Neural cell (in vitro differentiated cells): ENCODE data around the gene C3orf70. TPM values are rescaled to one million over a fixed set of nuclear protein-coding genes. Genes with fewer than 3 reads are reported as not detected.

Experiments used
- H2AFZ ChIP-seq: fragments of 200-600, 300-800 bp; sonication (generic), shearing (Covaris generic); 2 replicates; pipeline ENCODE4 v1.6.0; 2014; ENCODE audit warnings: low read depth, mild to moderate bottlenecking, antibody characterized with exemption, low read length, moderate library complexity
- H3F3A ChIP-seq: fragments of 200-600 bp; shearing (Covaris generic); 2 replicates; pipeline ENCODE4 v1.6.1; 2016; ENCODE audit warnings: mild to moderate bottlenecking, moderate library complexity, mixed read lengths, antibody characterized with exemption, low read length; ENCODE audit not compliant: insufficient read depth, poor library complexity, severe bottlenecking
- H3K27ac ChIP-seq: fragments of 200-600, 300-800 bp; sonication (generic), shearing (Covaris generic); 2 replicates; pipeline ENCODE4 v1.5.1; 2014; ENCODE audit warnings: mild to moderate bottlenecking, low read length, moderate library complexity
- H3K27me3 ChIP-seq: fragments of 300-800, 200-600 bp; sonication (generic), shearing (Covaris generic); 2 replicates; pipeline ENCODE4 v1.6.0; 2014; ENCODE audit warnings: mild to moderate bottlenecking, low read depth, low read length, moderate library complexity; ENCODE audit not compliant: insufficient read depth
- H3K36me3 ChIP-seq: fragments of 300-800, 200-600 bp; sonication (generic), shearing (Covaris generic); 2 replicates; pipeline ENCODE4 v1.5.1; 2014; ENCODE audit warnings: mild to moderate bottlenecking, antibody characterized with exemption, low read length, moderate library complexity; ENCODE audit not compliant: insufficient read depth
- H3K4me2 ChIP-seq: fragments of 300-800, 200-600 bp; sonication (generic), shearing (Covaris generic); 2 replicates; pipeline ENCODE4 v1.6.0; 2014; ENCODE audit warnings: mild to moderate bottlenecking, low read length
- H3K4me3 ChIP-seq: fragments of 300-800, 200-600 bp; sonication (generic), shearing (Covaris generic); 2 replicates; pipeline ENCODE4 v1.5.1; 2014; ENCODE audit warnings: mild to moderate bottlenecking, low read length, moderate library complexity
- H3K79me2 ChIP-seq: fragments of 200-600 bp; shearing (Covaris generic); replicated peaks from 2 replicates; pipeline ENCODE4 v1.6.0; 2014; ENCODE audit warnings: mild to moderate bottlenecking, low read length, moderate library complexity; ENCODE audit not compliant: insufficient read depth
- H3K9ac ChIP-seq: fragments of 300-800, 200-600 bp; sonication (generic), shearing (Covaris generic); 2 replicates; pipeline ENCODE4 v1.6.1; 2016; ENCODE audit warnings: mild to moderate bottlenecking, low read length, mixed read lengths
- H3K9me2 ChIP-seq: fragments of 200-600 bp; shearing (Covaris generic); 2 replicates; pipeline ENCODE4 v1.6.1; 2016; ENCODE audit warnings: mild to moderate bottlenecking, low read length, mixed read lengths; ENCODE audit not compliant: insufficient read depth
- H3K9me3 ChIP-seq: fragments of 200-600, 300-800 bp; sonication (generic), shearing (Covaris generic); 2 replicates; pipeline ENCODE4 v1.6.1; 2016; ENCODE audit warnings: mild to moderate bottlenecking, mixed run types, low read length, moderate library complexity, mixed read lengths
- H4K20me1 ChIP-seq: fragments of 200-600 bp; shearing (Covaris generic); 2 replicates; pipeline ENCODE4 v1.6.1; 2016; ENCODE audit warnings: mild to moderate bottlenecking, mixed run types; ENCODE audit not compliant: insufficient read depth
- CTCF ChIP-seq: fragments of 450-650 bp; IDR thresholded peaks from 2 replicates; pipeline ENCODE4 v1.5.1; 2014; ENCODE audit warnings: antibody characterized with exemption, mild to moderate bottlenecking, moderate library complexity; ENCODE audit not compliant: poor library complexity, severe bottlenecking
- EP300 ChIP-seq: fragments of 450-650 bp; conservative IDR thresholded peaks from 2 replicates; pipeline ENCODE4 v1.6.1; 2014; ENCODE audit warnings: antibody characterized with exemption, mild to moderate bottlenecking, moderate library complexity; ENCODE audit not compliant: poor library complexity, severe bottlenecking
- EZH2 ChIP-seq: fragments of 200-600, 300-800 bp; shearing (Covaris generic), sonication (generic); IDR thresholded peaks from 2 replicates; pipeline ENCODE4 v1.6.1; 2014; ENCODE audit warnings: antibody characterized with exemption, low read length, borderline replicate concordance, mild to moderate bottlenecking; ENCODE audit not compliant: insufficient read depth, poor library complexity, severe bottlenecking
- MXI1 ChIP-seq: fragments of 450-650 bp; conservative IDR thresholded peaks from 2 replicates; pipeline ENCODE4 v1.6.1; 2014; ENCODE audit warnings: antibody characterized with exemption, mild to moderate bottlenecking; ENCODE audit not compliant: poor library complexity, severe bottlenecking
- POLR2AphosphoS5 ChIP-seq: IDR thresholded peaks from 2 replicates; pipeline ENCODE4 v1.6.1; 2012
- RAD21 ChIP-seq: fragments of 450-650 bp; conservative IDR thresholded peaks from 2 replicates; pipeline ENCODE4 v1.6.1; 2014; ENCODE audit warnings: antibody characterized with exemption, mild to moderate bottlenecking, moderate library complexity
- REST ChIP-seq: IDR thresholded peaks from 2 replicates; pipeline ENCODE4 v1.6.1; 2012; ENCODE audit warnings: borderline replicate concordance
- SMC3 ChIP-seq: fragments of 450-650 bp; conservative IDR thresholded peaks from 2 replicates; pipeline ENCODE4 v1.6.1; 2014; ENCODE audit warnings: antibody characterized with exemption, mild to moderate bottlenecking, moderate library complexity; ENCODE audit not compliant: poor library complexity
- TAF1 ChIP-seq: IDR thresholded peaks from 2 replicates; pipeline ENCODE4 v1.6.1; 2012; ENCODE audit warnings: low read depth
- polyA plus RNA-seq: library from polyadenylated mRNA; depleted of rRNA; stranded (reverse); fragments of >200 nt; gene quantifications from 2 replicates; pipeline ENCODE4 v1.2.3, GENCODE V29; 2014

Gene C3orf70
- polyA plus RNA-seq, 1 donor from 2014 or later, result 3.4 TPM

DNA sequence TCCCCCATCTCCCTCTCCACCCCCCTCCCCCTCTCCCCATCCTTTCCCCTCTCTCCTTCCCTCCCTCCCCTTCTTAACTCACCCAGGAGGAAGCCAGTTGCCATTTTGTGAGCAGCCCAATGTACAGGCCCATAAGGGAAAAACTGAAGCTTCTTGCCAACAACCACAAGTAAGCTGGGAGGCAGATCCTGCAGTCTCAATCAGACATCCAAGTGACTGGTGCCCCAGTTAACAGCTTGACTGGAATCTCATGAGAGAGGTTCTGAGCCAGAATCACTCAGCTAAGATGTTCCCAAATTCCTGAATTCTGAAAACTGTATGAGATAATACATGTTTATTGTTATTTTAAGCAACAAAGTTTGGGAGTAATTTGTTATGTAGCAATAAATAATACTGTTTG, 90.7 kb downstream of the C3orf70 start:
- Histone ChIP-seq H2AFZ (no peak overlapping the region), H3K9me2 (no peaks in the 10 kb centered on the region), H3K79me2 (no peaks in the 10 kb centered on the region), H3K4me3 (no peak overlapping the region), H3K9ac (no peak overlapping the region), H4K20me1 (no peaks in the 10 kb centered on the region), H3K27ac (no peak overlapping the region), H3F3A (no peaks in the 10 kb centered on the region), H3K9me3 (peaks cover 20% of the 10 kb centered on the region), H3K36me3 (no peaks in the 10 kb centered on the region), H3K27me3 (no peaks in the 10 kb centered on the region), H3K4me2 (no peak overlapping the region)
- TF ChIP-seq TAF1, result no peak
- TF ChIP-seq MXI1, result no peak
- TF ChIP-seq EZH2, result no peak
- TF ChIP-seq CTCF, result no peak

DNA sequence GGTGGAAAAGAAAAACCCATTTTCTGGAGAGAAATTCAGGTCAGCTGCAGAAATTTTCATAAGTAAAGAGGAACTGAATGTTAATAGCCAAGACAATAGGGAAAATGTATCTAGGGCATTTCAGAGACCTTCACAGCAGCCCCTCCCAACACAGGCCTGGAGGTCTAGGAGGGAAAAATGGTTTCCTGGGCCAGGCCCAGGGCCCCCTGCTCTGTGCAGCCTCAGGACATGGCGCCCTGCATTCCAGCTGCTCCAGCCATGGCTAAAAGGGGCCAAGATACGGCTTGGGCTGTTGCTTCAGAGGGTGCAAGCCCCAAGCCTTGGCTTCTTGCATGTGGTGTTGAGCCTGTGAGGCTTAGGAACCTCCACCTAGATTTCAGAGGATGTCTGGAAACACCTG, 92.2 kb downstream of the C3orf70 start:
- Histone ChIP-seq H3K4me2 (no peak overlapping the region), H3K79me2 (no peaks in the 10 kb centered on the region), H3K36me3 (peaks cover 4% of the 10 kb centered on the region), H4K20me1 (no peaks in the 10 kb centered on the region), H3K27me3 (no peaks in the 10 kb centered on the region), H3K27ac (no peak overlapping the region), H3K4me3 (no peak overlapping the region), H2AFZ (no peak overlapping the region), H3F3A (no peaks in the 10 kb centered on the region), H3K9ac (no peak overlapping the region), H3K9me2 (no peaks in the 10 kb centered on the region), H3K9me3 (peaks cover 20% of the 10 kb centered on the region)
- no peak for TF ChIP-seq MXI1
- no peak for TF ChIP-seq SMC3
- TF ChIP-seq RAD21, result no peak
- TF ChIP-seq POLR2AphosphoS5, result no peak
- no peak for TF ChIP-seq EP300
- no peak for TF ChIP-seq TAF1
- no peak for TF ChIP-seq EZH2
- TF ChIP-seq REST, result no peak
- TF ChIP-seq CTCF, result no peak
